Stimulated activated naive CD4-positive, alpha-beta T cell treated with Interleukin-2 at 50 U/mL for 16 hours (primary cell): ENCODE data around the gene ZIC2.
"Not testable (repeated sequence)": the region's sequence is repeated elsewhere in the genome, so short reads cannot be mapped to it uniquely, and the experiment has no call there.

Experiments
- DNase-seq: peaks from one replicate; lab custom pipeline; 2025; lab: John Stamatoyannopoulos, UW

The ZIC2 gene

DNA sequence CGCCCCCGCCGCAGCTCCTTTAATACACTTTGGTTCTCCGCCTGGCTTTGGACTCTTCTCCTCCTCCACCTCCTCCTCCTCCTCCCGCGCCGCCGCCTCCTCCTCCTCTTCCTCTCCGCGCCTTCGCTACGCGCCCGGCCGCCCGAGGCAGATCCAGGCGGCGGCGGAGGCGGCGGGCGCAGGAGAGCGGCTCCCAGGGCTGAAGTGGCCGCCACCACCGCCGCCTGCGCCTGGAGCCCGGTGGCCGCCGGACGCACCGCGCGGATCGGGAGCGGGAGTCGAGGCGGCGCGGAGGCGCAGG is at the start of gene ZIC2:
Gene ZIC2, plus strand, starts transcription at position 50 of the 301 bp plus-strand sequence. CDS start 281 bp downstream, outside the sequence.
- DNase-seq, result no peak

DNA sequence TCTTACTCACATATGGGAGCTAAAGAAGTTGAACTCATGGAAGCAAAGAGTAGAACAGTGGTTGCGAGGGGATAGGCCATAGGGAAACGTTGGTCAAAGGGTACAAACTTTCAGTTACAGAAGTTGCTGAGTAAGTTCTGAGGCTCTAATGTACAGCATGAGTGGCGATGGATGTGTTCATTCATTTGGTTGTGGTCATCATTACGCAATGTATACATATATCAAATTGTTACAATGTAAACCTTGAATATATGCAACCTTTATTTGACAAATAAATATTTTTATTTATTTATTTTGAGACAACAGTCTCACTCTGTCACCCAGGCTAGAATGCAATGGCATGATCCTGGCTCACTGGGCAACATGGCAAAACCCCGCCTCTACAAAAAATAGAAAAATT is 48.7 kb upstream of the ZIC2 start:
- no peak for DNase-seq

DNA sequence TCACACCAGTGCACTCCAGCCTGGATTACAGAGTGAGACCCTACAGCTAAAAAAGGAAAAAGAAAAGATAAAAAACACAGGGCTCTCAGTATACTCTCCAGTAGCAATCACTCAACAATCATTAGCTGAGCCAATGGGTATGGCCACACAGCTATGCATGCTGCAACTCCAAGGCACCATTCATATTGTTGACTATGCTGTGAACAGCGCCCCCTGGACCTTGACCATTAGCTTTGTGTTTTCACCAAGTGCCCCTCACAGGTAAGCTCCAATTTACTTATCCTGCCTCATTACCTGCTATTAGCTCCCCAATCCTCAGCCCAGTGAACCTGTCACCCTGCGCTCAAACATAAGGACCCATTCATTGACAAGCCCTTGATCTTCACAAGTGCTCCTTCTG is 45.8 kb upstream of the ZIC2 start:
- no peak for DNase-seq

DNA sequence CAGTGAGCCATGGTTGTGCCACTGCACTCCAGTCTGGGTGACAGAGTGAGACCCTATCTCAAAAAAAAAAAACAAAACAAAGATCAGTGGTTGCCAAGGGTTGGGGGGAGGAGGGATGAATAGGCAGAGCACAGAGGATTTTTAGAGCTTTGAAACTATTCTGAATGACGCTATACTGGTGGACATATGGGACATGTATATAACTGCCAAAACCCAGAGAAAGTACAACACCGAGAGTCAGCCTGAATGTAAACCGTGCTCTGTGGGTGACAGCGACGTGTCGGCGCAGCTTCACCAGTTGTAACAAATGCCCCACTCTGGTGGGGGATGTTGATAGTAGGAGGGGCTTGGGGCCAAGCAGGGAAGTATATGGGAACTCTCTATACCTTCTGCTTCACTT is 42.9 kb upstream of the ZIC2 start:
- DNase-seq, result no peak

DNA sequence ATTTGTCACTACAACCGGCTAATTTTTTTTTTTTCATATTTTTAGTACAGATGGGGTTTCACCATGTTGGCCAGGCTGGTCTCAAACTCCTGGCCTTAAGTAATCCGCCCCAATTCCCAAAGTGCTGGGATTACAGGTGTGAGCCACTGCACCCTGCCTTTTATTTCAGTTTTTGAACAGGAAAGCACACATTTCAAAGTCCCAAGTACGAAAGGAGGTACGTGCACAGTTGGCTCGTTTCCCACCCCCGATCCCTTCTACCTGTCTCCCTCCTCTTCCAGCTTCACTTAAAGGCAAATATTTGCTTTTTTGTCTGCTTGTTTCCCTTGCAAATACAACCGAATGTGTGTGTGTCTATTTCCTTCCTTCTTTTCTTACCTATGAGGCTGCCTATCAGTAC is 40.5 kb upstream of the ZIC2 start:
- no peak for DNase-seq

DNA sequence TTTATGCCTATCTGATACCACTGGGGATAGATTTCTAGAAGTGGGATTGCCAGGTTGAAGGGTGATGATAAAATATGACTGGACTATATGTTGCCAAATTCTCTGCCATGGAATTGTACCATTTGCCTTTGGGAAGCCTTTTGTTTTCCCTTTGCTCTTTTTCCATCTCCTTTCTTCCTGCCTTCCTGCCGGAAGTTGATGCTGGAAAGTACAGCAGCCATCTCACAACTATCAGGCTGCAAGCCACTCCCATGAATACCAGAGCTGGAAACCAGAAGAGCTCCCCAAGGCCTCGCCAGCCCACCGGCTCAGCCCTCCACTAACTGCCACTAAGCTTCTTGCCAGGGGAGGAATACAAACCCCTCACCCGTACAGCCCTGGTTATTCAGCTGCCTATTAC is 39.7 kb upstream of the ZIC2 start:
- no peak for DNase-seq

DNA sequence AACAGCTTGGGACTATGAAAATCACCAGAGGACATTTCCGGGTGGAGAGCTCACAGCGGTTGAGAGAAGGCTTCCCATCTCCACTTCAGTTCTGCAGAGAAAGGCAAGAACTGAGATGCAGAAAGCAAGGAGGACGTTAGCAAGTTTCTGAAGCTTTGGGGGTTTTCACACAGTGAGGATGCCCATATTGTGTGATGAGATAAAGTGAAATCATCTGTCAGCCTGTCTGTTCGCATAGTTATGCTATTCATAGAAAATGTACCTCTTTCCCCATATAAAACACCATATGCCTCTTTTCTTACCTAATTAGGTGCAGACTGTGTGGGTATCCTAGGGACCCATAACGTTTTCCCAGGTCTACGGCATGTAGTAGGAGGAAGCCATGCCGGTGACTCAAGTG is 37.5 kb upstream of the ZIC2 start:
- DNase-seq, result no peak

DNA sequence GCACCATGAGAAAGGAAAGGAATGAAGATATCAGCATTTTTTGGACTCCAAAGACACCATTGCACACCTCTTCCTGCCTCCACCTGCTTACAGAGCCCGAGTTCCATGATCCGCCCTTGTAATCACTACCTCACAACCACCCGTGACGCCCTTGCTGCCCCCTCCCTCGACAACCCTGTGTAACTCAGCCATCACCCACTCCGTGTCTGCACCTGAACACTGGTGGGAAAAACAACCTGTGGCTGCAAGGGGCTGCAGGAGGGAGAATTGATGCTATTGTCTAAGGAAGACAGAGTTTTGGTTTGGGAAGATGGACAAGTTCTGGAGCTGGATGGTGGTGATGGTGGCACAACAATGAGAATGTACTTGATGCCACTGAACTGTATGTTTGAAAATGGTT is 37.0 kb upstream of the ZIC2 start:
- no peak for DNase-seq

DNA sequence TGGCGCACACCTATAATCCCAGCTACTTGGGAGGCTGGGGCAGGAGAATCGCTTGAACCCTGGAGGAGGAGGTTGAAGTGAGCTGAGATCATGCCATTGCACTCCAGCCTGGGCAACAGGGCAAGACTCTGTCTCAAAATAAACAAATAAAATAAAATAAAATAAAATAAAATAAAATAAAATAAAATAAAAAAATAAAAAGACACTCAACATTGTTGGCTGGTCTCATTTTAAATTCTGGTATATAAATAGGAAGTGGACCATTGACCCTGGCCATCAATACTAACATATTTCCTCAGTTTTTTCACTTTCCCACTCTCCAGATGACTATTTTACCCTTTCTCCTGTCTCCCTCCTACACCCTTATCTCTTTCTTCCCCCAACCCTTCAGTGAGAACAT is 36.1 kb upstream of the ZIC2 start:
- DNase-seq, result not testable (repeated sequence)

DNA sequence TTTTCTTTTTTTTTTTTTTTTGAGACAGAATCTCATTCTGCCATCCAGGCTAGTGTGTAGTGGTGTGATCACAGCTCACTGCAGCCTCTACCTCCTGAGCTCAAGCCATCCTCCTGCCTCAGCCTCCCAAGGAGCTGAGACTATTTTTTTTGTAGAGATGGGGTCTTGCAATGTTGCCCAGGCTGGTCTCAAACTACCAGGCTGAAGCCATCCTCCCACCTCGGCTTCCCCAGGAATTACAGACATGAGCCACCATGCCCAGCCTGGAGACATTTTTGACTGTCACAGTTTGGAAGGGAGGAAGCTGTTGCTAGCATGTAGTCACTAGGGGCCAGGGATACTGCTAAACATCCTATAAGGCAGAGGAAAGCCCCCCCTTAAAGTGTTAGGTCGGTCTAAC is 33.9 kb upstream of the ZIC2 start:
- no peak for DNase-seq

DNA sequence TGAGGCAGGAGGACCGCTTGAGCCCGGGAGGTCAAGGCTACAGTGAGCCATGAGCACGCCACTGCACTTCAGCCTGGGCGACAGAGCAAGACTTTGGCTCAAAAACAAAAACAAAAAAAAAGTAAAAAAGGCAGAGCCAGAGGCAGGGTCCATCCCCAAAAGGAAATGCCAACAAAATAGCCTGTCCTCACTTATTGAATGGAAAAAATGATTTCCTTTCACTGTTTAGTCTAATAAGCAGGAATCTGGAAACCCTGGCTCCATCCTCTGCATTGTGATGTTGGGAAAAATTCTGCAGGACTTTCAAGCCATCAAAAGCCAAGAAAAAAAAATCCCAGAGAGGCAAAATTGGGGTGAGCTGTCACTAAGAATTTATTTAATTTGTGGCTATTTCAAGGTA is 33.2 kb upstream of the ZIC2 start:
- DNase-seq, result no peak

DNA sequence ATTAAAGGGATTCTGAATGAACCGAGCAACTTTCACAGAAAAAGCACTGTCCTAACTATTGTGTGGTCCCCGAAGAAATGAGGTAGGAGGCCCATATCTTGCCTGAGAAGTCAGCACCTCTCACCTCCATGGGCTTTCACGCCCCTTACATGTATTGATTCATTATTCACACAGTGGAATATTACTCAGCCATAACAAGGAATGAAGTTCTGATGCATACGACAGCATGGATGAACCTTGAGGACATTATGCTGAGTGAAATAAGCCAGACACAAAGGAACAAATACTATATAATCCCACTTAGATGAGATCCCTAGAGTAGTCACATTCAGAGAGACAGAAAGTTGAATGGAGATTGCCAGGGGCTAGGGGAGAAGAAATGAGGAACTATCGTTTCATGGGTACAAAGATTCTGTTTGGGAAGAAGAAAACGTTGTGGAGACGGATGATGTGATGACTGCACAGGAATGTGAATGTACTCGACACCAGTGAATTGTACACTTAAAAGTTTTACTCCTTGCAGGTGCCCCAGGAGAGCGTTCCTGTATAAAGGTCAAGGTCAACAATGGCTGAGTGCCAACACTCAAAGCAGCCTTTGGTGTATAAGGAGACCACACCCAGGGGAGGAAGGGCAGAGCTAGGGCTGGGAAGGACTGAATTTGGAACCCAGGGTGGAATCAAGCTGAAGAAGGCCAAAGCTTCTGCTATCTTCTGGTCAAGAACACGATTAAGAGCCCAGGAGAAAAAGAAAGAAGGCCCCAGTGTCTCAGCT is 32.5 kb upstream of the ZIC2 start:
- DNase-seq, result no peak

DNA sequence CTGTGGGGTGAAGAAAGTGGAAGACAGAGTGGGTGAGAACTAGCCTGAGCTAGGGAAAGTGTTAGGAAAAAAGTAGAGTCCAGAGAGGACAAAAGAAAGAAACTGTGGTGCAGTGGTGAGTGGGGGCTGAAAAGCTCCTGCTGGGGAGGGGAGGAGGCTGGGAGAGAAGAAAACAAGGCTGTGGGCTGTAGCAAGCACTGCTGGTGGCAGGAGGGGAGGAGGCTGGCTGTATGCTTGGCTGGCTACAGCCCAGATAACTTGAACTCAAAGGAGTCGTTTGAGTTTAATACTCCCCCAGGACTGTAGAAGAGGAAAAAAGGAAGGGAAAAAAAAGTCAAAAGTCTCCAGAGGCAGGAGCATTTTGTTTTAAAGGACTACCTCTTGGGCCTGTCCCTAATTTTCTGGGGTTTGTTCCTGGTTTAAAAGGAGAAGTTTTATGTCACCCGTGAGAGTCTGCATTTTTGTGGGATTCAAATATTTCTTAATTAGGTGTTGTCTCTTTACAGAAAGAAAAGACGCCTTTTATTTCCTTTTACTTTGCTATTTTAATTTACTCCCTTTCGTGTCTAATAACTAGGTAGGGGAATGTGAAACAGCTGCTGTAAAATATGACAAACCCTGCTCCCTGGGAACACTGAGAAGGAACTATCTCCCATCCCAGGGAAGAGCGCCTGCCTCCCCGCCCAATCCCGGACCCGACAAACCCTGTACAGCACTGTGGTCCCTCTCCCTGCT is 31.7 kb upstream of the ZIC2 start:
- DNase-seq, result no peak

DNA sequence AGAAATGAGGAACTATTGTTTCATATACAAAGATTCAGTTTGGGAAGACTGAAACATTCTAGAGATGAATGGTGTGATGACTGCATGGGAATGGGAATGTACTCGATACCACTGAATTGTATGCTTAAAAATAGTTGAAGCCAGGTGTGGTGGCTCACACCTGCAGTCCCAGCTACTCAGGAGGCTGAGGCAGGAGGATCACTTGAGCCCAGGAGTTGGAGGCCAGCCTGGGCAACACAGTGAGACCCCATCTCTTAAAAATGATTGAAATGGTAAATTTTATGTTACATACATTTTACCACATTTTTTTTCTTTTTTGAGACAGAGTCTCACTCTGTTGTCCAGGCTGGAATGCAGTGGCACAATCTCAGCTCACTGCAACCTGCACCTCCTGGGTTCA is 29.9 kb upstream of the ZIC2 start:
- not testable (repeated sequence) for DNase-seq

DNA sequence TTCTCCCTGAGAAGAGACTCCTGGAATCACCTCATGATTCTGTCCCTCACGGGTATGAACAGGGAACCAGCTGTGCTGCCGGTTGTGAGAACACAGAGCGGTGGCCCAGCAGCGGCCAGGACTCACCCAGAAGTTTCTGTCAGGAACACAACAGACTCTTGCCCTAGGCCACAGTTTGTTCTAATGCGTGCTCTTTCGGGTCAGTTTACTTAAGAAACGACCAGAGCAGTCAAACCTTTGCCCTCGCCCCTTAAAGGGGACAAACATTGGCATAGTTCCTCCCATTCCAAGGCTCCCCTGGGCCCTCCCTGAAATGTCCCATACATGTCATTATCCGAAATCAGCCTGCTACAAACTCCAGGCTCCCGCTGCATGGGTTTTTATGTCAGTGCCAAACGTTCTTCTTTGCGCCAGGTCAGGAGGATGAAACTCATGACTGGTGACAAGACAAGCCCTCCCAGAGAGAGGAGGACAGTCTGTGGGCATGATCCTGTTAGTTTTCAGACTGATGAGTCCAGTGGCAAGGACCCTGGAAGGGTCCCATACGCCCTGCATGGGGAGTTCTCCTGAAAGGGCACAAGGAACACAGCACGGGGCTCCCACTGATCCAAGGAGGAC is 28.3 kb upstream of the ZIC2 start:
- DNase-seq, result no peak

DNA sequence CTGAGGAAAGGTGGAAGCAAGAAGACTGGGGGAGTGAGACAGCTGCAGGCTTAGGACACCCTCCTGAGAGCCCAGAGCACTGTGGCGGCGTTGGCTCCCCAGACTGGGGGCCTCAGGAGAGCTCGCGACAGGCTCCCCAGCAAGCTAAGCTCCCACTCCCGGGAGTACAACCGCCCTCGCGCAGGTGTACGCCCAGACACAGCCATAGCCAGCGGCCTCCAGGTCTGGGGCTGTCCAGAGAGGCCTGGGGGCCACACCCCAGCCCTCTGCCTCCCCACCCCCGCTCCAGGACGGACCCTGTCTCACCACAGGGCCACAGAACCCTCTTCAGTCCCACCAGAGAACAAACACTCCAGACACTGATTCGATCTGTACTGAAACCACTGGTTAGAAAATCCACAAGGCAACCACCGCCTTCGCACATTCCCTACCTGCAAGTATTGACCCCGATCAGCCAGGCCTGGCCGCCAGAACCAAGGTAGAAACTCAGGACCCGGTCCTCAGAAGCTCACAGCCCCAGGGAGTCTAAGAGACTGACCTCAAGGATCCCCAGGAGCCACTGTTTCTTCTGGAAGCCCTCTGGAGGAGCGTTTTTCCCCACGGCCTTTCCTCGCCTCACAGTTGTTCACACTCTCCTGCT is 26.4 kb upstream of the ZIC2 start:
- no peak for DNase-seq

DNA sequence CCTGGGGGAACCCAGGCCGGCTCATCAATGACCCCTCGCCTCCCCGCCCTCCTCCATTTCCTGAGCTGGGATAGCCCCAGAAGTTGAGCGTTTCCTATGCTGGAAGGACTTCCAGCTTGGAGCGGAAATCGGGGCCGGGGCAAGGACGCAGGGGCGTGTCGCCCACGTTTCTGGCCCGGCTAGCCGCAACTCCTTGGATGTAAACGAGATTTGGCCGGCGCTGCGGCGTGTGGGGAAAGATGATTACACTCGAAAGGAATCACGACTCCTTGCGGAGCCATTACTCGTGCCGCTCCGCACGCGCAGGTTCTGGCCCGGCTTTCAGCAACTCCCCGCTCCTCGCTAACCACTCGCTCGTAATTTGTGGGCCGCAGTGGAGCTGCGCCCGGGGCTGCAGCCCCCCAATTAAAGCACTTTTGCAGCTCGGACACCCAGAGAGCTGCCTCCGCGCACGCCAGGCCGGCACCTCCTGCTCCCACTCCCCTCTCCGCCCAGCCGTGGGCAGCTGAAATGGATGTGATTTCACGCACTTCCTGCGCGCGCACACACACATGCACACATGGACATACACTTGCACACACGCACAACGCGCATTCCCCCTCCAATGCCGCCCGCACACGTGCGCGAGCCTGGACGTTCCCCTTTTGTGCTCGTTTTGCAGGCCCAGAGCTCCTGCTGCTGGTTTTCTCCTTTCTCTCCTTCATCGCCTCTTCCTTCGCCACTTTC is 25.7 kb upstream of the ZIC2 start:
- no peak for DNase-seq

DNA sequence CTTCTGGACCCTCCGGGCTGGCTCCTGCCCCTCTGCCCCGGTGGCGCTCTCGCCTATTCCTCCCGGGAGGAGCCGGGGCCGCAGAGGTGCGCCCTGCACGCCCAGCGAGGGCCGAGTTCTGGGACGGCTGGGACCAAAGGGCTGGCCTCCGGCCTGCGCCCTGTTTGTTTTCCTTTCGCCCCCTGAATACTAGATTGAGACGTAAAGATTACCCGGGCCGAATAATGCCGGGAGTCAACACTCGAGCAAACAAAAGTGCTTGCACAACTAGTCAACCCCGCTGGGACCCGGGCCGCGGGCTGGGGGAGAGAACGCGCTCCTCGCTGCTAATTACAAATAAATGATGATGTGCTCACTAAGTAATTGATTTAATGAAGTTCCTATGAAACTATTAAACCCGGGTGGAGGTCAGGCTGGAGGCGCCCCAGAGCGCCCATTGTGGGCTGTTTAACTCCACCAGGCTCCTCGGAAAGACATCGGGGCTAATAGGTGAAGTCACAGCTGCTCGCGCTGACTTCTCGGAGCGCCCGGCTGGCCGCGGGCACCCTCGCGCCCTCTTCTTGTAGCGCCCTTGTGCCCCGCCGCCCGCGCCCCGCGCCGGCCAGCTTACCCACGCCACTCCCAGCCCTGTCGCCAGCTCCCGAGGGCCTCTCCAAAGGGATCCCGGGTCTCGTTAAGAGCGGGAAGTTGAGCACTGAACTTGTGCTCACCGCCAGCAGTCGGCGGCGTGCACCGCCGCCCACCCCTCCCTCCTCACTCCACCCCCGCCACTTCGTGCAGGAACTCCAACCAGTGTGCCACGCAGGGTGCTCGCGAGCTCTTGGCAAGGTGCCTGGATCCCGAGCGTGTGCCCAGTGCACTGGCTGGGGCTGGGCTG is 24.9 kb upstream of the ZIC2 start:
- DNase-seq, result no peak

DNA sequence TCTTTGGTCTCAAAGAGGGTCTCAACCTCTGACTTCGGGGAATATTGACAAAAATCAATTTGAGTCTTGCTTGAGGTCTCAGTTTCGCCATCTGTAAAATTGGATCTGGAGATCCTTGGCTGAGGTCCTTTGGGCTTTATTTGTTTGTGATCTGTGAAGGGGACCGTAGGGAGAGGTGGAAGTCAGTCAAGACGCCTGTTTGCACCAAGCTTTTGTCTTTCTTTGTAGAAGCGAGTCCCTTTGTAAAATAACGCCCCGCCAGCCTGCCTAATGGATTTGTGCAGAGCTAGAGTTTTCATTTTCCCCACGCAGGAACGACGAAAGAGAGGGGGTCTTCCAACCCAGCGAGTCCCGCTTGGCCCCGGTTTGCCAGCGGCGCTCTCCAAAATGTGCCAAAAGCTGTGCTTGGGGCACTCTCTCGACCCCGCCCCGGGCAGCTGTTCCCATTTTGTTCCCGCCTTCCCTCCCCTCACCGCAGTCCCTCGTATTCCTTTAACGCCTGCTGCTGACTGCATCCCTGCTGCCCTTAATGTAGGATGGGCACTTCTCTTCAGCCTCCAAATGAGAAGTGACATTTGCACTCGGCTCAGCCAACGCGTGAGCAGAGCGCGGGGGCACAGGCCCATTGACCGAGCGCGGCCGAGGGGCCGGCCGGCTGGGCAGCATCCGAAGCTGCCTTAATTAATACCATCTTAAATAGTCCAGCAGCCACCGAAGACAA is 23.0 kb upstream of the ZIC2 start:
- no peak for DNase-seq

DNA sequence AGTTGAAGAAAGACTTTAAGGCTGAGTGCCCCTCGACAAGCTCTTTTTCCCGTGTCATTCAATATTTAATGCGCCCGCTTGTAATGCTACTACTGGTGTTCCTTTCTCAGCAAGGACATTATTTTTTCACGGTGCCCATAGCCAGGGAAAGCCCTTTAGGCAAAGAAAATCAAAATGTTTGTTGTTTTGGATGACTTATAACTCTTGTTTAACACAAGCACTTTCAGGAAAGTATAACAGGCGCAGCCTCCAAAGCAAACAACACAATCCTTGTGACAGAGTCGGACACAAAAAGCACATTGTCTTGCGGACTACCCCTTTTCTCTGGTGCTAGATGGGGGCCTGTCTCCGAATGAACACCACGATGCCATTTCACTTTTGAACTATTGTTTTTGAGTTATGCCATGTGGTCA is 22.5 kb upstream of the ZIC2 start:
- DNase-seq, result no peak
